D721Med (cell line): Measurements from ENCODE around the gene PHF11.
A peak's percentile ranks its signal among the peaks of the same experiment; 100 is the strongest.

Source experiments
- DNase-seq: peaks from one replicate; pipeline ENCODE4 v3.0.0; 2011; ENCODE audit warnings: low spot score; ENCODE audit not compliant: insufficient read length
- FAIRE-seq: peaks from 2 replicates; lab custom pipeline; 2011; peaks lifted over from hg19 to GRCh38; lab: Jason Lieb, UNC
- CTCF ChIP-seq: IDR thresholded peaks from 2 replicates; pipeline ENCODE4 v1.5.1; 2012; ENCODE audit warnings: mild to moderate bottlenecking, control low read depth; ENCODE audit not compliant: insufficient read depth; ENCODE audit errors: missing control alignments

Gene PHF11

DNA sequence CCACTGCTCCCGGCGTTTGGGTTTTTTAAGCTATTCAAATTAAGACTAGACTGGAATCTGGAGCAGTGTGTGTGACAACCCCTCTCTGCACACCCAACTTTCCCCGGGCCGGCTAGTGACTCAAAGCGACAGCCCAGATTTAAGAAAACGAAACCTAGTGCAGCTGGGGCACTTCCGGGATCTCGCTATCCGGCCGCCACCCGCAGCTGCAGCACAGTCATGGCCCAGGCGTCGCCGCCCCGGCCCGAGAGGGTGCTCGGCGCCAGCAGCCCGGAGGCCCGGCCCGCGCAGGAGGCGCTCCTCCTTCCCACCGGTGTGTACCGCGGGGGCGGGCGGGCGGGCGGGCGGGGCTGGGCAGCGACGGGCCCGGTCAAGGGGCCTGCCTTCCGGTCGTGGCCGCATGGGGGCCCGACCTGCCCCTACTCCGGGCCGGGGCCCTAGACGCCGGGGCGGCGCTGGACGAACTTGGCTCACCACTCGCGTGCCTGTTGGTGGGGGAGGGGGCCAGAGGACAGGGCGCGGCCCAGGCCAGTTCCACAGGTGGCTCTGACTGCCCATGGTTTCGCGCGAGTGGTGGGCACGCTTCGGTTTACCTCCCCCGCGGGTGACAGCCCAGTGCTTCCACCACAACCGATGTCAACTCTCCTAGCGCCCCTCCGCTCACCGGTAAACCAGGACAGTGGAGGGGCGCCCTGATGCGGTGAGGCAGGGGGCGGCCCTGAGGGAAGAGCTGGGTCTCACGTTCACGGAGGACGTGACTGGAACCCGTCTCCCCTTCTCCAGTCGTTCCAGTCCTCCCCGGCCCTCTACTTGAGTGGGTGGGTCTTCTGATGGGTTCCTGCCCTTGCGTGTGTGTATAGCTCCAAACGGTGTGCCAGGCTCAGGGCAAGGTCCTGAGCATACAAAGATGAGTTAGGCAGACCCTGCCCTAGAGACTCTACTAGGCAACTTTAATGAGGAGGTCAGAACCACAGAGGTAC lies at the start of gene PHF11:
TSS of gene PHF11 (plus strand) at position 171 of the 980 bp plus-strand sequence. CDS start at position 220, 49 bp downstream.
- no peak for TF ChIP-seq CTCF
- FAIRE-seq, result no peak
- DNase-seq, result no peak

- peak; percentile 41 for FAIRE-seq
Measured at GRCh38 chr13:49446473-49446872, 49.3 kb upstream of the PHF11 start.

DNA sequence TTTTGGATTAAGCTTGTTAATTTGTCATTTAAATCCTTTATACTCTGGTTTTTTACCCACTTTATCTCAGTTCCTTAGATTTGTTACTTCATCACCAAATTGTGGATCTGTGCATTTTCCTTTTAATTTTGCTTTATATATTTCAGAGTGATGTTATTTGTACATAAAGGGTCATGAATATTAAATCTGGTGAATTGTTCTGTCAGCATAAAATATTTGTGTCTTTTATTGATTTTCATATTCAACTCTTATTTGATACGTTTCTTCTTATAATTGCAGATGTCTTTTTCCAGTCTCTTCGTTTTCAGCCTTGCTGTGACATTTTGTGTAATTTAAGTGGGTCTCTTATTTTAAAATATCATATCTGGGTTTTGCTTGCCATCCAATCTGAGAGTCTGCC lies 47.0 kb upstream of the PHF11 start:
- no peak for TF ChIP-seq CTCF
- FAIRE-seq, result peak; percentile 48

More at GRCh38 chr13:49446473-49446872, 49.3 kb upstream of the PHF11 start:
- DNase-seq, result no peak
- no peak for TF ChIP-seq CTCF

DNA sequence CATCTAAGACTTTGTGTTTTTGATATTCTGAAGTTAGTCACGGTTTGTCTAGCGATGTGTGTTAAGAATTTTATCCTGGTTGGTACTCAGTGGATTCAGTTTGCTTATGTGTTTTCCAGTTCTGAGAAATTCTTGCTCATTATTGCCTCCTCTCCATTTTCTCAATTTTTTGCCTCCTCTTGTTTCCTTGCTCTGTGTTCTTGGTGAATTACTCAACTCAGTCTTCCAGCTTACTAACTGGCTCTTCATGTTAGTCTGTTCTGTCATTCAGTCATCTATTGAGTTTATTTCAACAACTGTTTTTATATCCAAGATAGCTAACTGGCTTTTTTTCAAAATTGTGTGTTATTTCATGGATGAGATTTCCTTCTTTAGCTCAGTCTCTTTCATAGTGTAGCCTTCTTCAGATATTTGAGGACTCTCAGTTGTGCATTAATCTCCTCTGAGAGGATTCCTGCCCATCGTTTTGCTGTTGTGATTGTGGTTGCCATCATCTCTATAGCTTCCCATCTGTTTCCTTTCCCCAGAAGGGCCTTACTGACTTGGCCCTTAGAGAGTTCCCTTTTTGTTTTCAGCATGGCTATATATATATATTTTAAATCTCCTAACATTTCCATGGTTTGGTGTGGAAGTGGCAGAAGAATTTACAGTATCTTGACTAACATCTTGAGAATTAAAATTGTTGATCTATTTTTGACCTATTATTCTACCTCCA lies 45.5 kb upstream of the PHF11 start:
- DNase-seq (no peak), FAIRE-seq (peak; percentile 81)
- TF ChIP-seq CTCF, result no peak

More for the DNA sequence above, 47.0 kb upstream of the PHF11 start:
- no peak for DNase-seq

DNA sequence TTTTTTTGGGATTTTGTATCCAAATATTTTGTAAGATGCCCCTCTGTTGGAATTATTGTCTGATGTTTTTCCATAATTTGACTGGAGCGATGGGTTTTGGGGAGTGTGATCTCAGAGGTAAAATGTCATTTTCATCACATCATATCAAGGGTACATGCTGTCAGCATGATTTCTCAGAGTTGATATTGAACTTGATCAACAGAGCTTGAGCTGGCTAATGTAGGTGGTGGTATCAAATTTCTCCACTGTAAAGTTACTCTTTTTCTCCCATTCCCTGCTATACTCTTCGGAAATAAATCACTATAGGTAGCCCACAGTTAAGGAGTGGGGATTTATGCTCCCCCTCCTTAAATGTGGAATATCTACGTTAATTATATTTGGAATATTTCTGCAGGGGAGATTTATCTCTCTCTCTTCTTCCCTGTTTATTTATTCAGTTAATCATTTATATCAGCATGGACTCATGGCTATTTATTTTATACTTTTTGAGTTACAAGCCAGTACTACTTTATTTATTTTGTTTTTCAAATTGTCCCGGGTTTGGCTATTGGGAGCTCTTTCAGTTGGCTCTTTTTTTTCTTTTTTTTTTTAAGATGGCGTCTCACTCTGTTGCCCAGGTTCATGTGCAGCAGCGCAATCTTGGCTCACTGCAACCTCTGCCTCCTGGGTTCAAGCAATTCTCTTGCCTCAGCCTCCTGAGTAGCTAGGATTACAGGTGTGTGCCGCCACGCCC lies 42.9 kb upstream of the PHF11 start:
- no peak for FAIRE-seq
- no peak for DNase-seq
- no peak for TF ChIP-seq CTCF

DNA sequence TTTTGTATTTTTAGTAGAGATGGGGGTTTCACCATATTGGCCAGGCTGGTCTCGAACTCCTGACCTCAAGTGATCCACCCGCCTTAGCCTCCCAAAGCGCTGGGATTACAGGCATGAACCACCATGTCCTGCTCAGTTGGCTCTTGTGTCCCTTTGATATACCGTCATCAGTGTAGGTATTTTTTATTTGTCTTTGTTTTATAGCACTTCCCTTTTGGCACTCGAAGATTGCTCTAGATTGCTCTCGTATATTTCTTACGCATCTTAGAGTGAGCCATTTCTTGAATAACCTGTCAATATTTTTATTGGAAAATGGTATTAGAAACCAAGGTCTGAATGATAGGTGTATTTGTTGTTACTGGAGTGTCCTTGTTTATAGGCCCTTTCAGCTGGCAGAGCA lies 42.3 kb upstream of the PHF11 start:
- FAIRE-seq, result no peak
- DNase-seq, result no peak
- TF ChIP-seq CTCF, result no peak
